ENCODE measurements around the gene MPPED2. TPM values are rescaled to one million over a fixed set of nuclear protein-coding genes. Genes with fewer than 3 reads are reported as not detected.

The MPPED2 gene
- total and polyA plus RNA-seq, 8 donors: 0.12 to 10.3 (median 2.5) TPM

GRCh38 chr11:30465192-30465591, 121.0 kb downstream of the MPPED2 start:
- WGBS, 5 donors: 83 to 95% (median 90%) methylated on average over 2 of the region's 2 CpGs
- Histone ChIP-seq H3K36me3 (no peaks in the 10 kb centered on the region), H3K4me3 (no peak overlapping the region), H3K27ac (no peak overlapping the region), H3K9me3 (no peaks in the 10 kb centered on the region), H3K27me3 (no peaks in the 10 kb centered on the region), H3K4me1 (peaks cover 0 to 20% (median 2%) of the 10 kb centered on the region in 4 donors)
- intact Hi-C loops (cut with DNase I; ENCODE audit: low total_unique reads): no loop called here
- TF ChIP-seq POLR2A (IDR thresholded peaks at IDR 0.05) (no peak), EP300 (IDR thresholded peaks at IDR 0.05) (no peak), CTCF (IDR thresholded peaks at IDR 0.05) (no peak), POLR2AphosphoS5 (IDR thresholded peaks at IDR 0.05) (no peak)
- DNase-seq: no peak

GRCh38 chr11:30463266-30463665, 122.9 kb downstream of the MPPED2 start:
- Histone ChIP-seq H3K27ac (no peak overlapping the region), H3K9me3 (no peaks in the 10 kb centered on the region), H3K36me3 (no peaks in the 10 kb centered on the region), H3K4me1 (peaks cover 0 to 15% (median 0%) of the 10 kb centered on the region in 4 donors), H3K27me3 (no peaks in the 10 kb centered on the region), H3K4me3 (no peak overlapping the region)
- no peak for TF ChIP-seq POLR2A (IDR thresholded peaks at IDR 0.05)
- no peak for TF ChIP-seq POLR2AphosphoS5 (IDR thresholded peaks at IDR 0.05)
- no peak for TF ChIP-seq CTCF (IDR thresholded peaks at IDR 0.05)
- TF ChIP-seq EP300 (IDR thresholded peaks at IDR 0.05): no peak
- DNase-seq: no peak
- 70 to 92% (median 82%) methylated on average over 2 of the region's 2 CpGs for WGBS, 5 donors
- intact Hi-C loops (cut with DNase I; ENCODE audit: low total_unique reads): no loop called here

GRCh38 chr11:30462421-30462820, 123.7 kb downstream of the MPPED2 start:
- intact Hi-C loops (cut with DNase I; ENCODE audit: low total_unique reads): no loop called here
- DNase-seq: no peak
- no peak overlapping the region for H3K27ac ChIP-seq
- 70 to 82% (median 80%) methylated on average over 3 of the region's 3 CpGs for WGBS, 5 donors
- no peaks in the 10 kb centered on the region for H3K27me3 ChIP-seq
- H3K9me3 ChIP-seq: no peaks in the 10 kb centered on the region
- no peaks in the 10 kb centered on the region for H3K36me3 ChIP-seq
- H3K4me3 ChIP-seq: no peak overlapping the region
- peaks cover 0 to 21% (median 0%) of the 10 kb centered on the region in 4 donors for H3K4me1 ChIP-seq
- no peak for TF ChIP-seq POLR2AphosphoS5 (IDR thresholded peaks at IDR 0.05)
- no peak for TF ChIP-seq EP300 (IDR thresholded peaks at IDR 0.05)
- TF ChIP-seq CTCF (IDR thresholded peaks at IDR 0.05): no peak
- no peak for TF ChIP-seq POLR2A (IDR thresholded peaks at IDR 0.05)

GRCh38 chr11:30459821-30460220, 126.3 kb downstream of the MPPED2 start:
- no peak for TF ChIP-seq POLR2A (IDR thresholded peaks at IDR 0.05)
- no peak for TF ChIP-seq CTCF (IDR thresholded peaks at IDR 0.05)
- no peak for TF ChIP-seq POLR2AphosphoS5 (IDR thresholded peaks at IDR 0.05)
- TF ChIP-seq EP300 (IDR thresholded peaks at IDR 0.05): no peak

More at GRCh38 chr11:30459821-30460220, 126.3 kb downstream of the MPPED2 start:
- Histone ChIP-seq H3K4me1 (peaks cover 0 to 19% (median 0%) of the 10 kb centered on the region in 4 donors), H3K36me3 (no peaks in the 10 kb centered on the region), H3K4me3 (no peak overlapping the region), H3K27ac (no peak overlapping the region), H3K9me3 (no peaks in the 10 kb centered on the region), H3K27me3 (no peaks in the 10 kb centered on the region)
- intact Hi-C loops (cut with DNase I; ENCODE audit: low total_unique reads): no loop called here
- 63 to 85% (median 70%) methylated on average over 3 of the region's 3 CpGs for WGBS, 5 donors
- no peak for DNase-seq

All from stomach (tissue), 9 donors.